ENCODE data around the gene SS18.

Gene SS18

GRCh38 chr18:25982961-25983360, 107.5 kb downstream of the SS18 start:
- H3K36me3 ChIP-seq (ENCODE audit: control insufficient read depth, low read length) = no peaks in the 10 kb centered on the region
- no peak overlapping the region for H3K27ac ChIP-seq (ENCODE audit: low read depth, low read length)
- H3K9me2 ChIP-seq (replicated peaks; ENCODE audit: control insufficient read depth, low read length) = no peaks in the 10 kb centered on the region
- TF ChIP-seq CTCF (IDR thresholded peaks at IDR 0.05; ENCODE audit: low read depth, low read length, poor library complexity, severe bottlenecking) = no peak
- TF ChIP-seq EZH2phosphoT487 (IDR thresholded peaks at IDR 0.05; ENCODE audit: borderline replicate concordance, low read length) = no peak
- H4K20me1 ChIP-seq (ENCODE audit: control insufficient read depth, insufficient read depth, low read depth, low read length) = no peaks in the 10 kb centered on the region
- H3K4me1 ChIP-seq (ENCODE audit: control insufficient read depth, low read length) = no peaks in the 10 kb centered on the region
- no peaks in the 10 kb centered on the region for H3K27me3 ChIP-seq (ENCODE audit: control insufficient read depth, low read length)
- H3F3A ChIP-seq (ENCODE audit: control insufficient read depth, insufficient read depth) = no peaks in the 10 kb centered on the region
- no peak overlapping the region for H3K4me2 ChIP-seq (ENCODE audit: low read length)
- no peak overlapping the region for H3K4me3 ChIP-seq (ENCODE audit: low read length)
- no peaks in the 10 kb centered on the region for H3K79me2 ChIP-seq (ENCODE audit: control insufficient read depth, low read length)
- no peaks in the 10 kb centered on the region for H3K9me3 ChIP-seq (ENCODE audit: control insufficient read depth, insufficient read depth, low read length)

- TF ChIP-seq CTCF (IDR thresholded peaks at IDR 0.05; ENCODE audit: low read depth, low read length, poor library complexity, severe bottlenecking) (no peak), EZH2phosphoT487 (IDR thresholded peaks at IDR 0.05; ENCODE audit: borderline replicate concordance, low read length) (no peak)
- H3K4me2 ChIP-seq (ENCODE audit: low read length) = no peak overlapping the region
- H3F3A ChIP-seq (ENCODE audit: control insufficient read depth, insufficient read depth) = no peaks in the 10 kb centered on the region
- H3K27me3 ChIP-seq (ENCODE audit: control insufficient read depth, low read length) = no peaks in the 10 kb centered on the region
- no peaks in the 10 kb centered on the region for H3K36me3 ChIP-seq (ENCODE audit: control insufficient read depth, low read length)
- H3K4me3 ChIP-seq (ENCODE audit: low read length) = no peak overlapping the region
- no peaks in the 10 kb centered on the region for H3K9me3 ChIP-seq (ENCODE audit: control insufficient read depth, insufficient read depth, low read length)
- H3K79me2 ChIP-seq (ENCODE audit: control insufficient read depth, low read length) = no peaks in the 10 kb centered on the region
- no peaks in the 10 kb centered on the region for H3K9me2 ChIP-seq (replicated peaks; ENCODE audit: control insufficient read depth, low read length)
- H3K27ac ChIP-seq (ENCODE audit: low read depth, low read length) = no peak overlapping the region
- H4K20me1 ChIP-seq (ENCODE audit: control insufficient read depth, insufficient read depth, low read depth, low read length) = no peaks in the 10 kb centered on the region
- no peaks in the 10 kb centered on the region for H3K4me1 ChIP-seq (ENCODE audit: control insufficient read depth, low read length)
These were observed 108.3 kb downstream of the SS18 start for GRCh38 chr18:25982153-25982552.

GRCh38 chr18:25979369-25980040, 110.9 kb downstream of the SS18 start:
- no peaks in the 10 kb centered on the region for H3K9me3 ChIP-seq (ENCODE audit: control insufficient read depth, insufficient read depth, low read length)
- no peaks in the 10 kb centered on the region for H4K20me1 ChIP-seq (ENCODE audit: control insufficient read depth, insufficient read depth, low read depth, low read length)
- TF ChIP-seq EZH2phosphoT487 (IDR thresholded peaks at IDR 0.05; ENCODE audit: borderline replicate concordance, low read length) = no peak
- no peak for TF ChIP-seq CTCF (IDR thresholded peaks at IDR 0.05; ENCODE audit: low read depth, low read length, poor library complexity, severe bottlenecking)
- H3F3A ChIP-seq (ENCODE audit: control insufficient read depth, insufficient read depth) = no peaks in the 10 kb centered on the region
- H3K27me3 ChIP-seq (ENCODE audit: control insufficient read depth, low read length) = no peaks in the 10 kb centered on the region
- H3K4me3 ChIP-seq (ENCODE audit: low read length) = no peak overlapping the region
- no peaks in the 10 kb centered on the region for H3K36me3 ChIP-seq (ENCODE audit: control insufficient read depth, low read length)
- no peak overlapping the region for H3K4me2 ChIP-seq (ENCODE audit: low read length)
- no peak overlapping the region for H3K27ac ChIP-seq (ENCODE audit: low read depth, low read length)
- H3K79me2 ChIP-seq (ENCODE audit: control insufficient read depth, low read length) = no peaks in the 10 kb centered on the region
- no peaks in the 10 kb centered on the region for H3K4me1 ChIP-seq (ENCODE audit: control insufficient read depth, low read length)
- no peaks in the 10 kb centered on the region for H3K9me2 ChIP-seq (replicated peaks; ENCODE audit: control insufficient read depth, low read length)

Measured in DOHH2 (cell line).